NB4 (cell line): ENCODE measurements around the gene C10orf71.

Source experiments
- CTCF ChIP-seq: IDR thresholded peaks from one replicate; pipeline ENCODE4 v1.5.1; 2012; ENCODE audit warnings: low read depth, low read length
- MAX ChIP-seq: IDR thresholded peaks from 2 replicates; pipeline ENCODE4 v1.6.1; 2011; ENCODE audit warnings: low read depth, low read length
- POLR2A ChIP-seq: IDR thresholded peaks from 2 replicates; pipeline ENCODE4 v1.6.1; 2011; ENCODE audit warnings: mild to moderate bottlenecking; ENCODE audit not compliant: insufficient read length; ENCODE audit errors: extremely low read depth

- no peak for TF ChIP-seq POLR2A
- no peak for TF ChIP-seq CTCF
- no peak for TF ChIP-seq MAX
These were observed 76.6 kb downstream of the C10orf71 start for GRCh38 chr10:49375611-49376010.
